ACHN (cell line): ENCODE measurements around the gene EFTUD2.

Experiments used
- DNase-seq: peaks from one replicate; pipeline ENCODE4 v3.0.0-alpha.2; 2015
- in situ Hi-C: cut with HindIII; loops from 2 replicates; pipeline ENCODE4 v1.10.0; 2017; ENCODE audit warnings: low sequenced_read_pairs, low pct_ligation_motif_present, low pct_unique_long_range_greater_than_20kb

EFTUD2 gene

GRCh38 chr17:44801880-44802279, 97.4 kb downstream of the EFTUD2 start:
- DNase-seq = no peak
- in situ Hi-C loops = no loop called here
